Stimulated activated CD8-positive, alpha-beta memory T cell treated with anti-CD3 and anti-CD28 coated beads, Interleukin-2, amount 100 ng/mL, for 48 hours (primary cell): ENCODE measurements around the gene GNG14.
"Not testable (repeated sequence)": the region's sequence is repeated elsewhere in the genome, so short reads cannot be mapped to it uniquely, and the experiment has no call there.

Experiments
- DNase-seq, 2 donors: peaks; one replicate each; pipeline ENCODE4 v3.0.0-alpha.2; 2020; ENCODE audit warnings: low read depth in 2 of 2

Gene GNG14

DNA sequence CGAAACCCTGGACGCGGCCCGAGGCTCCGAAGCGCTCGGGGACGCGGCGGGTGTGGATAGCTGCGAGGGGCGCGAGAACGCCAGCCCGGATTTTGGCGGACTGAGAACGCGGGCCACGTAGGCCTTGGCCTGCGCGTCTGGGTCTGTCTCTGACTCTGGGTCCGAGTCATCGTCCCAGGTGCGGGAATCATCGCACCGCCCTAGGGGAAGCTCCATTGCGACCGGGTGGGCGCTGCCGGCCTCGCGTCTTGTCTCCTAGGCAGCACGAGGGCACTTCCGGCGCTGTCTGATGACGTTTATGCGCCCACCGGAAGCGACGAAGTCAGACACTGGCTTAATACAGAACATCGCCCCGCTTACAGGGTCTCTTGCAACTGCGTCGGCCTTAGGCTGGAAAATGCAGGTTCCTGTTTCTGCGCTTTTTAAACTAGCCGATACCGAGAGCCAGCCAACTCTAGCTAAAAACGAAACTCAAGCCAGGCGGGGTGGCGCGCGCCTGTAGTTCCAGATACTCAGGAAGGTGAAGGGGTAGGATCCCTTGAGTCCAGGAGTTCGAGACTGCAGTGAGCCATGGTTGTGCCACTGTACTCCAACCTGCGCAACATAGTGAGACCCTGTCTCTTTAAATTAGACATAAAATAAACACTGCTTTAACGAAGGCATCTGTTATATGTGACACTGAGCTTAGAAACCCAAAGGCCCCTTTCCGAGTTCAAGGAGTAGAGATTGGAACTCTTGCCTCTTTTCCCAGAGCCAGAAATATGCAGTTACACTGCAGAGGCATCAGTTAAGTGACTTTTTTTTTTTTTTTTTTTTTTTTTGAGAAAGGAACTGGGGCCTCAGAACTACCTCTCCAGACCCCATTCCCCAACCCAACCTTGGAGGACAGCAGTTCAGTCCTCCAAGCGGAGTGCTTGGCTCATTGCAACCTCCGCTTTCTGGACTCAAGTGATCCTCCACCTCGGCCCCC lies 8.9 kb downstream of the GNG14 start, which contains the start of gene FBXW9:
Gene FBXW9 (minus strand): TSS at position 266 of the 970 bp plus-strand sequence. CDS start 50 bp downstream, at position 216.
- DNase-seq, result peak; percentile 90 to 98

GRCh38 chr19:12697425-12697824 lies 9.6 kb downstream of the GNG14 start:
- DNase-seq, result not testable (repeated sequence)

GRCh38 chr19:12698138-12698537 lies 10.3 kb downstream of the GNG14 start:
- no peak for DNase-seq

DNA sequence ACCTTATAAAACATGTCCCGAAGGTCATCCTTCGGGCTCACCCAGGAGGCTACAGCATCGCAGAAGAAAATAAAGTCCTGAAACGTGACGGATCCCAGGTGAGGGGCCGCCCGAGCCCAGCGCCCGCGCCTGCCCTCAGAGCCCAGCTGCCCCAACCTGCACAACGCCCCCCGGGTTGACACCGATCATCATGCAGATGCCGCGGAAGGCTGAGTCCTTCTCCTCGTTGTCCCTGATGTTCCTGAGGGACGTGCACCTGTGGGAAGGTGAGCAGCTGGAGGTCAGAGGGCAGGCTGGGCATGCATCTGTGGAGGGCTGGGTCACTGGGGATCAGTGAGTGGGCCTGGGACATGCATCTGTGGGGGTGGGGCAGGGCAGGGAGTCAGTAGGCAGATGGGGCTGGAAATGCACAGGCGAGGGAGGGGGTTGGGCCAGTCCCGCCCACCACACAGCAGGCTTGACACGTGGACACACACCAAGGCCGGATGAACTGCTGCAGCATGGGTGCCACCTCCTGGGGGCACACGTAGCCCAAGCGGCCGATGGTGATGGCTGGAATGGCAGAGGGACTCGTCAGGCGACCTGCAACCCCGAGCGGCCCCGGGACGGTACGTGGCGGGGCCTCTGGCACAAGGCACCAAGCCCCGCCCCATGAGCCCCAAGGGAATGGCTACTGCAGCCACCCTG lies 13.9 kb downstream of the GNG14 start:
- no peak for DNase-seq

- peak in 1 of 2 donors; percentile 36 for DNase-seq
Measured at GRCh38 chr19:12703046-12703445, 15.2 kb downstream of the GNG14 start.

DNA sequence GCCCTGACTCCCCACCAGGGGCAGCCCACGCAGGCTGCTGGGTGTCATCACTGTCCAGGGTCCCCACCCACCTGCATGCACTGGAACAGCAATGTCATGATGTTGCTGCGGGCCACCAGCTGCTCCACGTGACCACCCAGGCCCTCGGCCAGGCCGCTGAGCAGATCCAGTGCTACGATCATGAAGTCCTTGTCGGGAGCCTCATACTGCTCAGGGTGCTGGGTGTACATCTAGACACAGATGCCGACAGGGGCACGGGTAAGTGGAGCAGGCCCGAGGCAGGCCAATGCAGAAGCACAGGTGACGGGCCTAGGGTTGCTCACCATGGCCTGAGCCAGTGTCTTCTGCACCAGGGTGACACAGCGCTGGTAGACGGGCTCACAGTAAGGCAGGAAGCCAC lies 17.4 kb downstream of the GNG14 start:
- DNase-seq, result no peak

DNA sequence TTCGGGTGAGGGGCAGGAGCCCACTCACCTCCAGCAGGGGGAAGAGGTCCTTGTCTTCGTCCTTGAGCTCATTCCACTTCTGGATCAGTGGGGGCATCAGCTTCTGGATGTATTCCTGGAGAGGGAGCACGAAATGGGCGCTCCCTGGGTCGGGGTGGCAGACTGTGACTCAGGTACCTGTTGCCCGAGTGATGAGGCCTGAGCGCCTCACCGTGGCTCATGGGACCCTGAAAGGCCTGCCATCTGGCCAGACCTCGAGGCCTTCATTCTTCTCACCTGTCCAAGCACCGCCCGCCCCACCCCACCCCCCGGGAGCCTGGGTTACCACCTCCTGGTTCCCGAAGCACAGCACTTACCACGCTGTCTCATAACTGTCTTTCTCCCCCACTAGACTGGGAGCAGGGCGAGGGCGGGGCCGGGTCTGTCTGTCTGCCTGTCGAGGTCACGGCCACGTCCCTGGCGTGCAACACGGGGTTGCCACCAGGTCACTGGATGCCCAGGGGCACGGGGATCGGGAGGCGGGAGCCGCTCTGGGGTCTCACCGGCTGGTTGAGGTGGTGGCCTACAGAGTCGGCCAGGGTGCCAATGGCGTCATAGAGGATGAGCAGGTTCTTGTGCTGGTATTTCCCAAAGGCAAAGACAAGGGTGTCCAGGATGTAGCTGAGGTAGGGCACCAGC lies 18.0 kb downstream of the GNG14 start:
- DNase-seq, result no peak

- no peak for DNase-seq
Measured at GRCh38 chr19:12706332-12706718, 18.5 kb downstream of the GNG14 start.

GRCh38 chr19:12708641-12709040 lies 20.8 kb downstream of the GNG14 start:
- no peak for DNase-seq

GRCh38 chr19:12711187-12711586 lies 23.4 kb downstream of the GNG14 start:
- no peak for DNase-seq

GRCh38 chr19:12712077-12712476 lies 24.3 kb downstream of the GNG14 start:
- DNase-seq, result not testable (repeated sequence)

DNA sequence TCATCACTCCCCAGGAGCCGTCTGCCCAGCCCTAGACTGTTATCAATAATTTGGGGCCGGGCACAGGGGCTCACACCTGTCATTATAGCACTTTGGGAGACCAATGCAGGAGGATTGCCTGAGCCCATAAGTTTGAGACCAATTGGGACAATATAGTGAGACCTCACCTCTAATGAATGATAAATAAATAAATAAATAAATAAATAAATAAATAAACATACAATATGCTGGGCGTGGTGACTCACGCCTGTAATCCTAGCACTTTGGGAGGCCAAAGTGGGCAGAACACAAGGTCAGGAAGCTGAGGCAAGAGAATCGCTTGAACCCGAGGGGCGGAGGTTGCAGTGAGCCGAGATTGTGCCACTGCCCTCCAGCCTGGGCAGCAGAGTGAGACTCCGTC lies 25.5 kb downstream of the GNG14 start:
- not testable (repeated sequence) for DNase-seq

- no peak for DNase-seq
Measured at GRCh38 chr19:12715102-12715501, 27.3 kb downstream of the GNG14 start.

DNA sequence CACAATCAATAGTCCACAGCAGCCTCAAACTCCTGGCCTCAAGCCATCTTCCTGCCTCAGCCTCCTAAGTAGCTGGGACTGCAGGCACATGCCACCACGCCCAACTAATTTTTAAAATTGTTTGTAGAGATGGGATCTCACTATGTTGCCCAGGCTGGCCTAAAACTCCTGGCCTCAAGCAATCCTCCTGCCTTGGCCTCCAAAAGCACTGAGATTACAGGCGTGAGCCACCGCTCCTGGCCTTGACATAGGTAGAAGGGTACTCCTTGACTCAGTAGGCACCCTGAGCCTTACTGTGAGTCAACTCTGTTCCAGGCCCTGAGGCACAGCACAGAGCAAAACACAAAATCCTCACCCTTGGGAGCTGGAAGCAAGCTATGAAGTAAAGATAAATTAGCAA lies 28.1 kb downstream of the GNG14 start:
- DNase-seq, result no peak

GRCh38 chr19:12720296-12720695 lies 32.5 kb downstream of the GNG14 start:
- DNase-seq, result no peak

DNA sequence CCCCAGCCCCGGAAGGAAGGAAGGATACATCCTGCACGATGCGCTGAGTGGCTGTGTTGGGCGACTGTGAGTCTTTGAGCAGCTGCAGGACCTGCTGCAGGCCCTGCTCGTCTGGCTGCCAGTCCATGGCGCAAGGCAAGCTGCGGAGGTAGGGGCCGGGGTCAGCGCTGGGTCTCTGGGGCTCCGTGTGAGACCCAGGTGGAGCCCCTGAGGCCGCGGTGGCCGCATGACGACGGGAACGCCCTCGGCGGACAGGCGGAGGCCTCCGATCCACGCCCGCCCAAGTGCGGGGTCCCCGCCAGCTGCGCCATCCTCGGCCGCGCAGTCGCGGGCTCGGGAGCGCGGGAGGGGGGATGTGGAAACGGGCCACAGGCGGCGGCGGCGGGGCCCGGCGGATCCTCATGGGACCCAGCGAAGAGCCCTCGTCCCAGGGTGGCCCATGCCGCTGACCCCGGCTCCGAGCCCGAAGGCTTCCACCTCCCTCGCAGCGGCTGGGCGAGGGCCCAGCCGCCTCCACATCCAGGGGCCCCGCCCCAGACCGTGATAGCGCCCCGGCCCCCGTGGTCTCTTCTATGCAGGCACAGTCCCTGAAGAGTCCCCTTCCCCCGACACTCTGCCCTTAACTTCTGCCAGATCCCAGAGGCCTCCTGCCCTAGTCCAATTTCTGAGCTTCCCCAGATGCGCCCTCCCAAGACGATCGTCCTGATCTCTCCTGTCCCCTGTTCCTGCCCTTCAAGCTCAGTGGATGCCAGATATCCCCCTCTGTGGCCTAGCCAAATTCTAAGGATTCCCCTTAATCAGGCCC lies 33.3 kb downstream of the GNG14 start:
- no peak for DNase-seq

DNA sequence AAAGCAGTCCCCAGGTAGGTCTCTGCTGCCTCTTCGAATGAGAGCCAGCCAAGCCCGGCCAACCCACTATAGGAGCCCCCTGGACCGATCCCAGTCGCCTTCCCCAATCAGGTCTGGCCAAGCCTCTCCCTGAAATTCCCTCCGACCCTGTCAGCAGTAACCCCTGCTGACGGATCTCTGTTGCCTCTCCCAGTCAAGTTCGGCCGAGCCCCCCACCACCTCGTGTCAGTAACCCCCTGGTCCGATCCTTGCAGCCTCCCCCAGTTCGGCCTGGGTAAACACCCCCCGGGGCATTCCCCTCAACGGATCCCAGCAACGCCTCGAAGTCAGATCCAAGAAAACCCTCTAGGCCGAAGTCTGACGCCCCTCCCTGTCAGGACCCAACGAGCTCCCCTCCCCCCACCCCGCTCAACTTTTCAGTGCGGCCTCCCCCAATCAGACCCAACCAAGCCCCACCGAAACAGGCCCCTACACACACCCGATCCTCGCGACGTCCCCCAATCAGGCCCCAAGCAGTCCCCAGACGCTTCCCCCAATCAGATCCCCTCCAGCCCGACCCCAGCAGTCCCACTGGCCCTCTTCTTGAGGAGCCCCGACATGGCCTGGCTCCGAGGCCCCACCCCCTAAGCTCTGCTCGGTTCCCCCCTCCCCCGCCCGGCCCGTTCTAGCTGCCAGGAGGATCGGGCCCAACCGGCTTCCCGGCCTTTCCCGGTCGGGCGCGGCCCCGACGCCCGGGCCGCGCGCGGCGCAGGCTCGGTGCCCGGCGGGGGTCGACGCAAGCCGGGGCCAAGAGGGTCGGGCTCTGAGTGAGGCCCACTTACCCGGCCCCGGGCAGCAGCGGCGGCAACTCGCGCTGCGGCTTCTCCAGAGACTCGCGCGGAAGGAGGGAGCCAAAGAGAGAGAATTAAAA lies 34.1 kb downstream of the GNG14 start:
- DNase-seq, result peak; percentile 28 to 40

GRCh38 chr19:12722566-12723380 lies 35.0 kb downstream of the GNG14 start:
- peak; percentile 87 to 88 for DNase-seq

DNA sequence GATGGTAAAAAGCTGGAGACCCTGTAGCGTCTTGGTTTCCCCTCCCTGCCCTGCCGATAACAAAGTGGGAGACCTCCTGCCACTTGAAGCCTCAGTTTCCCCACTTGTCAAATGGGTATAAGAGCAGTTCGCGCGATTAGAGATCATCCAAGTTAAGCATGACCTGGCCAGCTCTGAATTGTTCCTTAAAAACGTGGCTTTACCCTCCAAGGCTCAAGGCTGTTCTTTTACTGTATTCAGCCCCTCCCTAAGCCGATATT lies 35.5 kb downstream of the GNG14 start:
- no peak for DNase-seq
